Hepatic stellate cell (primary cell): Measurements from ENCODE around the gene EMC6.
"Not testable (repeated sequence)": the region's sequence is repeated elsewhere in the genome, so short reads cannot be mapped to it uniquely, and the experiment has no call there.

ENCODE experiments used
- DNase-seq: peaks from one replicate; pipeline ENCODE4 v3.0.0; 2011; ENCODE audit warnings: low spot score

The EMC6 gene

DNA sequence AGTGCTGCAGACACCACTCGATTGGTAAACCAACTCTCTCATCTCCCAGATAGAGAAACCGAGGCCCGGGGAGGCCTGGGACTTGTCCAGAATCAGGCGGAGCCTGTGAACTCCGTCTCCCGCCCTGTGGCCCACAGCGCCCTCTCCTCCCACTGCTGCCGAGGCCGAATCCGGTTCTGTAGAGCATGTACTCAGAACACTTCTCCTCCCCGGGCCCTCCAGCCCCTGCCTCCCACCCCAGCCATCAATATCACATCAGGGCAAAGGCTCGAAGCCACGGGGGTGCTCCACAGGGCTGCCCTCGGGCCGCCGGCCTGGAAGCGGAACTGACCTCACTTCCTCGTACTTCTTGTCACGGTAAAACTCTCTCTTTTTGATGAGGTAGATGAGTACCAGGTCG is 13.0 kb downstream of the EMC6 start:
- DNase-seq = no peak

GRCh38 chr17:3682033-3682432 is 13.4 kb downstream of the EMC6 start:
- no peak for DNase-seq

- DNase-seq = peak; percentile 81
Measured at GRCh38 chr17:3683054-3683511, 14.5 kb downstream of the EMC6 start.

- no peak for DNase-seq
Measured at GRCh38 chr17:3685174-3685573, 16.6 kb downstream of the EMC6 start.

DNA sequence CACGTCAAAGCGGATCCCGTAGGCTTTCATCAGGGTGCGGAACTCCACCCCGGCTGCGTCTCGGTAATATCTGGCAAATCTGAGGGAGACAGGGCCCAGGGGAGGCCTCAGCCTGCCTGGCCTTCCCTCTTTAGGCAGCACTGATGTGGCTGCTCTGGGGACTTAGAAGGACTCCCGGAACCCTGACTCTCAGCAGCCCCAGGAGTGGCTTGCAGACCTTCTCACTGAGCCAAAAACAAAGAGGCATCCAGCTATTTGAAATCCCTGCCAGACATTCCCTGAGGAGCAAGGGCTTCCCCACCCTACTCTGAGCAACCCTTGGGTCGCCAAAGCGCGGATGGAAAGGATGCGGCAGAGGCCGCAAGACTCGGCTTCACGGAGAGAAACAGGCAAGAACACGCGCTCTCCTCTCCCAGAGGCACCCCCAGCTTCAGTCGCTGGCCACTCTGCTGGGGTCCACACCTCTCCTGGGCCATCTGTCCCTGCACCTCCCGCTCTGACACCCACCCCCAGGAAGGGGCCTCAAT is 19.5 kb downstream of the EMC6 start:
- peak; percentile 70 for DNase-seq

DNA sequence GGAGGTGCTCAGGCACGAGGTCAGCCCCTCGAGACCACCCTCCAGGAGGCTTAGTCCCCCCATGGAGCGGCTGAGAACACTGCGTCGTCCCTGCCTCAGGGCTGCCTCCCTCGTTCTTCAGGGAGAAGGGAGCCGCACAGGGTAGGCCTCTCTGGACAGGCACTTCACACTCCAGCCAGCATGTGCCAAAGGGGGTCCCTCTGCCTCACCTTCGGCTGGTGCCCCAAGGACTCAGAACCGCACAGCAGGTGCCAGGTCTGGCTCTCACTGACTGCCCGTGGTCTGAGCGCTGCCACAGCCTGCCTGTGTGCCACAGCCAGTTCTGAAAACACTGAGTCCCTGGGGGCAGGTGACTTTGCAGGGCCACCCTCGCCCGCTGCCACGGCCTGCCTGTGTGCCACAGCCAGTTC is 20.2 kb downstream of the EMC6 start:
- no peak for DNase-seq

- no peak for DNase-seq
Measured at GRCh38 chr17:3689262-3690093, 20.9 kb downstream of the EMC6 start.

DNA sequence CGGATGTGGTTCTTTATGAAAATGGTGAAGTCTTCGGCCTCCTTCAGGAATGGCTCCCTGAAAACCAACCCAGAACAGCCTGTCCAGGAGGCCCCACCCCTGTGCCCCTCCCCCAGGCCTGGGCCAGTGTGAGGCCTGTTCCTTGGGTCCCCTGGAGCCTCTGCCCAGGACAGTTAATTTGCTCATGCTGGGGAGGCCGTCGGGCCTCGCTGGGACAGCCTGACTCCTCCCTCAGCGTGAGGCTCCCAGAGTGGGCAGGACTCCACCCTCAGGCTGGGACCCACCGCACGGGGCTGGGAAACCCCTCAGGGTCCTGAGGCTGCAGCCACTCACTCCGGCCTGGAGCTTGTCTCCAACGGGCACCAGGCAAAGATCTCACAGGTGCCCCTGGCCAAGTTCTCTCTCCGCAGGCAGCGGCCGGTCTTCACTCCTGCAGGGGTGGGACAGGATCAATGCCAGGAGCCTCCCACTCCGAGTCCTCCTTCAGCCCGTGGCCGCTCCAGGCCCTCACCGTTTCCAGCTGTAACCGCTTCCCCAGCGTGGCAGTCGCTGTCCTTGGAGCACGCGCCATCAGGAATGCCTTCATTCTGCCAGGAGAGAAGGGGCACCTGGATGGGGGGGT is 21.6 kb downstream of the EMC6 start:
- DNase-seq = no peak

DNA sequence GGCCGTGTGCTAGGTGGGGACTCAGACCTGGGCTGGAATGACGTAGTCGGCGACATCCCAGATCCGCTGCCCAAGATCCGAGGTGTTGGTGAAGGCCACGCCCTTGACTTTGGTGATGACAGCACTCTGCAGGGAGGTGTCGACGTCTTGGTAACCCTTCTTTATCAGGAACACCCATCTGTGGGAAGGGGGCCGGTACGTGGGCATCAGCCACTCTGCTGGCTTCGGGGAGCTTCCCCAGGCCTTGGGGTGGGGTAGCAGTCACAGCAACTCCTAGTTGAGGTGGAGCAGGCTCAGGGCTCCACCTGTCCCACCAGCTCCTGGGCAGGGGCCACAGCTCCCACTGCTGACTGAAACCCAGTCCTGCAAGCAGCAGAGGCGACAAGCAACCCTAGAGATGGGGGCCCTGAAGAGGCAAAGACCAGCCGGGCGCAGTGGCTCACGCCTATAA is 23.0 kb downstream of the EMC6 start:
- DNase-seq = no peak

- DNase-seq = no peak
Measured at GRCh38 chr17:3692346-3692745, 23.7 kb downstream of the EMC6 start.

DNA sequence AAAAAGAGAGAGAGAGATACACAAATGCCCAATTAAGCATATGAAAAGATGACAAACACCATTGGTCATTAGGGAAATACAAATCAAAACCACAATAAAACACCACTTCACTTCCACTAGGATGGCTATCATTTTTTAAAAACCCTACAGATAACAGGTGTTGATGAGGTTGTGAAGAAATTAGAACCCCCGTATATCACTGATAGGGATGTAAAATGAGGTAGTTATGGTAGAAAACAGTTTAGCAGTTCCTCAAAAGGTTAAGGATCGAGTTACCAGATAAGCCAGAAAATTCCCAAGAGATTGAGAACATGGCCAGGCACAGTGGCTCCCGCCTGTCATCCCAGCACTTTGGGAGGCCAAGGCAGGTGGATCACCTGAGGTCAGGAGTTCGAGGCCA is 24.5 kb downstream of the EMC6 start:
- DNase-seq = no peak

GRCh38 chr17:3693829-3694231 is 25.2 kb downstream of the EMC6 start:
- DNase-seq = no peak

DNA sequence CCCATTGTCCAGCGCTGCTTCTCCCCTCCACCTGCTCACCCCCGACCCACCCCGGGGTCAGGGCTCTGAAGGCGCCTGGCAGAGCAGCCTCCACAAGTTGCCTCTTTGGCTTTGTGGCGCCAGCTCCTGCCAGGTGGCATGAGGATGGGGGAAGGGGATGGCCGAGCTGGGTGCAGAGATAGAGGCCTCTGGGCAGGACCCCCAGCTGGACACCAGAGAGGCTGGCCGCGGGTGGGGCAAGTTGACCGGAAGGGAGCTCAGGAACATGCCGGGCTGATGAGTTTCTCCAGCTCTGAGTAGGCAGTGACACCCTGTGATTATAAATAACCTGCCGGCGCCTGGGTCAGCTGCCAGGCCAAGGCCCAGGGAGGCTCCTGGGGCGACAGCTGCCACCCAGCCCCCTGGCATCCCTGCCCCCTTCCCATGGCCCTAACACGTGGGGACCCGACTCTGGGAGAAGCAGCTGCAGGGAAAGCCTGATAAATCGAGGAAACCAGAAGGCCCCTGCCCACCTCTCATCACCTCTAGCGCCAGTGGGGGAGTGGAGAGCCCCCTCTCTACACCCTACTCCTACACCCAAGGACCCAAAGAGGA is 26.6 kb downstream of the EMC6 start:
- DNase-seq = no peak

GRCh38 chr17:3695723-3696411 is 27.3 kb downstream of the EMC6 start, which contains the start of gene P2RX5:
P2RX5 (minus strand) TSS chr17:3696155; CDS start chr17:3696005, 150 bp downstream.
- no peak for DNase-seq

- no peak for DNase-seq
Measured at GRCh38 chr17:3697103-3697476, 28.5 kb downstream of the EMC6 start.

- DNase-seq = no peak
Measured at GRCh38 chr17:3698139-3698538, 29.5 kb downstream of the EMC6 start.

DNA sequence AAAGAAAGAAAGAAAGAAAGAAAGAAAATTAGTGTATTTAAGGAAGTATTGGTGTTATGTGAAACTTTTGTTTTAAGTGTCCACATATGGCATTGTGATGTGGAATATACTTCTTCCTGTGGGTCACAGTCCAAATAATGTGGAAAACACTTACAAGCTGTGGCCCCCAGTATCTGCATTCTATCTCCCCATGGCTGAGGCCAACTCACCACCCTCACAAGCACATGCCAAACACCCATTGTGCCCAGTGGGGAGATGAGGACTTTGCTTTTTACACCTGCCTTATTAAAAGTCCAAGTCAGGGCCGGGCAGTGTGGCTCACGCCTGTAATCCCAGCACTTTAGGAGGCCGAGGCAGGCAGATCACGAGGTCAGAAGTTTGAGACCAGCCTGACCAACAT is 31.3 kb downstream of the EMC6 start:
- no peak for DNase-seq

DNA sequence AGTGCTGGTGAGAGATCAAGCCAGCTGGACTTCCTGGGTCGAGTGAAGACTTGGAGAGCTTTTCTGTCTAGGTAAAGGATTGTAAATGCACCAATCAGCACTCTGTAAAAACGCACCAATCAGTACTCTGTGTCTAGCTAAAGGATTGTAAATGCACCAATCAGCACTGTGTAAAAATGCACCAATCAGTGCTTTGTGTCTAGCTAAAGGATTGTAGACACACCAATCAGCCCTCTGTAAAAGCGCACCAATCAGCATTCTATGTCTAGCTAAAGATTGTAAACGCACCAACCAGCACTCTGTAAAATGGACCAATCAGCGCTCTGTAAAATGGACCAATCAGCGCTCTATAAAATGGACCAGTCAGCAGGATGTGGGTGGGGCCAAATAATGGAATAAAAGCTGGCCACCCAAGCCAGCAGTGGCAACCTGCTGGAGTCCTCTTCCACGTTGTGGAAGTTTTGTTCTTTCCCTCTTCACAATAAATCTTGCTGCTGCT is 33.5 kb downstream of the EMC6 start:
- not testable (repeated sequence) for DNase-seq

DNA sequence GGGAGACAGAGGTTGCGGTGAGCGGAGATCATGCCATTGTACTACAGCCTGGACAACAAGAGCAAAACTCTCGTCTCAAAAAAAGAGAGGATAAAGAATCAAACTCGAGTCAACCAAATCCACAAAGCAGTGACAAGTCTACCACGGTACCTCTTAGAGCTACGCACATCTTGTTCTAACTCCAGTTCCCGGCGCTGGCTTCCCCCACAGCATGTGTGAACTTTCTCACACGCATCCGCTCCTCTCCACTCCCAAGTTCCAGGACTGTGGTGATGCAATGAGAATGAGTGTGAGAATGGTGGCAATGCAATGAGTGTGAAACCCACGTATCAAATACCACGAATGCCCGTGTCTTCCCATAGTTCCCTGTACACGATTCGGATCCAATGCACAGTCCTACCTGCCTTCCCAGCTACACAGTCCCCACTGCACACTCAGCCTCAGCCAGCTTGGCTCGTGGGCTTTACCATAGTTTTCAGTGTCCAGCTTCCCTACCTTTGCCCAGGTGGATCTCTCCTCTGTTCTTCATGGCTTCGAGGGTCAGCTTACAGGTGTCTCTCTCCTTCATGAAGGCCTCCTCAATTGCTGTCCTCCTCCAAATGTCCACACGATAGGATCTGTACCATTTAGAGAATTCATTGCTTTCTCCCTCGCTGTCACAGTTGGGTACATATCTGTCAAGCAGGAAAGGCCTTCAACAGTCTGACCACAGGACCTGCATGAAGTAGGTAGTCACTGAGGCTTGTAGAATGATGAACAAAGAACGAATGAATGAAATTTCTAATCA is 36.5 kb downstream of the EMC6 start:
- DNase-seq = no peak

DNA sequence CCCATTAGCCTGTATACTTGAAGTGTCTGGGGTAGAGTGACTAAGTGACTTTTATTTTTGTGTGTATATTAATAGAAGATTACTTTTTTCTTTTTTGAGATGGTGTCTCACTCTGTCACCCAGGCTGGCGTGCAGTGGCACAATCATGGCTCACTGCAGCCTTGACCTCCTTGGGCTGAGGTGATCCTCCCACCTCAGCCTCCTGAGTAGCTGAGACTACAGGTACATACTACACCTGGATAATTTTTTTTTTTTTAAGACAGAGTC is 37.0 kb downstream of the EMC6 start:
- not testable (repeated sequence) for DNase-seq

GRCh38 chr17:3708366-3708765 is 39.8 kb downstream of the EMC6 start:
- no peak for DNase-seq
